Lung (tissue), 12 donors: ENCODE results near the gene CD1D. TPM values are rescaled to one million over a fixed set of nuclear protein-coding genes. Genes with fewer than 3 reads are reported as not detected.
A peak's percentile ranks its signal among the peaks of the same experiment; 100 is the strongest.

Source experiments
- ATAC-seq: fragments of 200-7000 bp; cut with Tn5 transposase; one replicate; pipeline ENCODE4 v1.9.1; 2020; ENCODE audit warnings: moderate number of reproducible peaks; ENCODE audit not compliant: insufficient read depth, low FRiP score
- DNase-seq, 3 donors: peaks; one replicate each; pipeline ENCODE4 v3.0.0-alpha.2; 2013 to 2017
- H3K27ac ChIP-seq, 2 donors: one replicate each; pipeline ENCODE4 v1.5.1; 2013; ENCODE audit warnings: mild to moderate bottlenecking in 2 of 2, moderate library complexity in 2 of 2, control low read depth in 1 of 2, inconsistent platforms in 1 of 2, low read depth in 1 of 2, low read length in 1 of 2
- H3K27me3 ChIP-seq, 3 donors: one replicate each; pipeline ENCODE4 v1.5.1; 2013; ENCODE audit warnings: low read length in 2 of 3; ENCODE audit not compliant: control insufficient read depth in 3 of 3, insufficient read depth in 3 of 3
- H3K36me3 ChIP-seq, 4 donors: one replicate each; pipeline ENCODE4 v1.5.1; 2013; ENCODE audit warnings: low read length in 4 of 4, mild to moderate bottlenecking in 1 of 4, moderate library complexity in 1 of 4; ENCODE audit not compliant: control insufficient read depth in 4 of 4, insufficient read depth in 4 of 4
- H3K4me1 ChIP-seq, 5 donors: one replicate each; pipeline ENCODE4 v1.5.1; 2013; ENCODE audit warnings: low read length in 5 of 5, mild to moderate bottlenecking in 2 of 5, moderate library complexity in 1 of 5; ENCODE audit not compliant: control insufficient read depth in 5 of 5, insufficient read depth in 5 of 5
- H3K4me3 ChIP-seq: one replicate; pipeline ENCODE4 v1.5.1; 2013; ENCODE audit warnings: mild to moderate bottlenecking, control low read depth, moderate library complexity
- H3K9ac ChIP-seq, 2 donors: one replicate each; pipeline ENCODE4 v1.5.1; 2013; ENCODE audit warnings: low read length in 2 of 2, control low read depth in 1 of 2; ENCODE audit not compliant: insufficient read depth in 1 of 2
- H3K9me3 ChIP-seq, 4 donors: one replicate each; pipeline ENCODE4 v1.5.1; 2013; ENCODE audit warnings: low read length in 3 of 4, mild to moderate bottlenecking in 1 of 4, moderate library complexity in 1 of 4; ENCODE audit not compliant: control insufficient read depth in 4 of 4, insufficient read depth in 3 of 4
- WGBS, 2 donors: extraction: QIAGEN DNeasy Blood & Tissue Kit; methylation state at CpG; one replicate each; pipeline ENCODE4 v1.1.7; 2013; 5-methylcytosine and 5-hydroxymethylcytosine counted together
- polyA plus RNA-seq, 2 donors: library from polyadenylated mRNA; stranded (reverse); fragments of 200-250 nt; gene quantifications; one replicate each; pipeline ENCODE4 v1.2.1, GENCODE V29; 2013
- total RNA-seq, 2 donors: library from RNA; depleted of rRNA in 1 of 2; stranded (reverse); fragments of >200 nt in 1 of 2; gene quantifications; one replicate each; pipeline ENCODE4 v1.2.1, GENCODE V29; 2014 to 2021
- TF ChIP-seq, protein P1 (sequence below): IDR thresholded peaks from 2 replicates; pipeline ENCODE4 v1.5.1; 2012; ENCODE audit warnings: mild to moderate bottlenecking; ENCODE audit errors: control extremely low read depth, extremely low read depth
- donor health status: control.
- donor health status: control.
- donor health status: Bipolar disorder and iron deficiency.
- donor health status: healthy.
- donor health status: DM: yes; HTN: yes; CAD: no.

The CD1D gene
- total and polyA plus RNA-seq, 4 donors = 3.5 to 9.9 (median 4.2) TPM

- no peak overlapping the region for H3K4me3 ChIP-seq
- H3K27me3 ChIP-seq = no peaks in the 10 kb centered on the region
- peaks cover 0 to 7% (median 0%) of the 10 kb centered on the region in 4 donors for H3K9me3 ChIP-seq
- ATAC-seq (peak; percentile 41), DNase-seq (no peak)
- H3K27ac ChIP-seq = no peak overlapping the region
- H3K4me1 ChIP-seq = no peaks in the 10 kb centered on the region
- no peaks in the 10 kb centered on the region for H3K36me3 ChIP-seq
- 66 to 76% methylated on average over 2 of the region's 2 CpGs for WGBS, 2 donors
- no peak overlapping the region for H3K9ac ChIP-seq
- TF ChIP-seq, protein P1, sequence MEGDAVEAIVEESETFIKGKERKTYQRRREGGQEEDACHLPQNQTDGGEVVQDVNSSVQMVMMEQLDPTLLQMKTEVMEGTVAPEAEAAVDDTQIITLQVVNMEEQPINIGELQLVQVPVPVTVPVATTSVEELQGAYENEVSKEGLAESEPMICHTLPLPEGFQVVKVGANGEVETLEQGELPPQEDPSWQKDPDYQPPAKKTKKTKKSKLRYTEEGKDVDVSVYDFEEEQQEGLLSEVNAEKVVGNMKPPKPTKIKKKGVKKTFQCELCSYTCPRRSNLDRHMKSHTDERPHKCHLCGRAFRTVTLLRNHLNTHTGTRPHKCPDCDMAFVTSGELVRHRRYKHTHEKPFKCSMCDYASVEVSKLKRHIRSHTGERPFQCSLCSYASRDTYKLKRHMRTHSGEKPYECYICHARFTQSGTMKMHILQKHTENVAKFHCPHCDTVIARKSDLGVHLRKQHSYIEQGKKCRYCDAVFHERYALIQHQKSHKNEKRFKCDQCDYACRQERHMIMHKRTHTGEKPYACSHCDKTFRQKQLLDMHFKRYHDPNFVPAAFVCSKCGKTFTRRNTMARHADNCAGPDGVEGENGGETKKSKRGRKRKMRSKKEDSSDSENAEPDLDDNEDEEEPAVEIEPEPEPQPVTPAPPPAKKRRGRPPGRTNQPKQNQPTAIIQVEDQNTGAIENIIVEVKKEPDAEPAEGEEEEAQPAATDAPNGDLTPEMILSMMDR = no peak
These were observed 47.4 kb downstream of the CD1D start for GRCh38 chr1:158227904-158228623.

Other genes with a start within 250 kb of the CD1D start
- 10 to 100 TPM; 33.9 to 41.8 TPM for gene KIRREL1, start 187.2 kb upstream of the CD1D start, total RNA-seq
- 10 to 100 TPM in 1 of 2 donors, 1 to 10 TPM in 1; 7.5 to 19.2 TPM for gene KIRREL1, start 187.2 kb upstream of the CD1D start, polyA plus RNA-seq
- gene CD1A, start 73.5 kb downstream of the CD1D start, total RNA-seq = under 1 TPM in 1 of 2 donors, not detected in 1; 0.15 TPM
- gene CD1A, start 73.5 kb downstream of the CD1D start, polyA plus RNA-seq = under 1 TPM; 0.15 to 0.87 TPM
- 1 to 10 TPM in 1 of 2 donors, under 1 TPM in 1; 0.92 to 2.3 TPM for gene CD1C, start 109.0 kb downstream of the CD1D start, total RNA-seq
- gene CD1C, start 109.0 kb downstream of the CD1D start, polyA plus RNA-seq = 1 to 10 TPM; 1.5 to 2.2 TPM
- not detected for gene CD1B, start 150.6 kb downstream of the CD1D start, total RNA-seq
- under 1 TPM; 0.02 to 0.30 TPM for gene CD1B, start 150.6 kb downstream of the CD1D start, polyA plus RNA-seq
- gene CD1E, start 173.0 kb downstream of the CD1D start, total RNA-seq = 1 to 10 TPM in 1 of 2 donors, under 1 TPM in 1; 0.55 to 1.3 TPM
- under 1 TPM; 0.30 to 0.49 TPM for gene CD1E, start 173.0 kb downstream of the CD1D start, polyA plus RNA-seq
- gene OR10T2, start 218.6 kb downstream of the CD1D start, total RNA-seq = not detected
- gene OR10T2, start 218.6 kb downstream of the CD1D start, polyA plus RNA-seq = not detected
- not detected for gene OR10K2, start 245.3 kb downstream of the CD1D start, total RNA-seq
- gene OR10K2, start 245.3 kb downstream of the CD1D start, polyA plus RNA-seq = not detected